ENCODE results near the gene ISG20L2.

DNA sequence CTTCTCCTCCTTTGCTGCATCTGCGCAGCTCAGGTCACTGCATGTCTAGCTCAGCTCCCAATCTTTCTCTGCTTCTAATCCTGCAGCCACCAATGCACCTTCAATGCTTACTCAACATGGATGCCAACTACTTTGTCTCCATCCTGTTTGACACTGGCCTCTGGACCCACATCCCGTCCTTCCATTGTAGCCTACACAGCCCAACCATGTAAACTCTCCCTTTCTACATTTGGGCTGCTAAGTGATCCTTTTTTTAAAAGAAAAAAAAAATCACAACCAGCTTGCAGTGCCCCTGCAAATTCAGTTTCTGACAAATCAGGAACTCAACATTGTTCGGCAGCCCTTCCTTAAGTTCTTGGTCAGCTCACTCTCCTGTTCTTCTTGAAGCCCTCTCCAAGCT lies 13.7 kb downstream of the ISG20L2 start:
- TF ChIP-seq, protein P1, sequence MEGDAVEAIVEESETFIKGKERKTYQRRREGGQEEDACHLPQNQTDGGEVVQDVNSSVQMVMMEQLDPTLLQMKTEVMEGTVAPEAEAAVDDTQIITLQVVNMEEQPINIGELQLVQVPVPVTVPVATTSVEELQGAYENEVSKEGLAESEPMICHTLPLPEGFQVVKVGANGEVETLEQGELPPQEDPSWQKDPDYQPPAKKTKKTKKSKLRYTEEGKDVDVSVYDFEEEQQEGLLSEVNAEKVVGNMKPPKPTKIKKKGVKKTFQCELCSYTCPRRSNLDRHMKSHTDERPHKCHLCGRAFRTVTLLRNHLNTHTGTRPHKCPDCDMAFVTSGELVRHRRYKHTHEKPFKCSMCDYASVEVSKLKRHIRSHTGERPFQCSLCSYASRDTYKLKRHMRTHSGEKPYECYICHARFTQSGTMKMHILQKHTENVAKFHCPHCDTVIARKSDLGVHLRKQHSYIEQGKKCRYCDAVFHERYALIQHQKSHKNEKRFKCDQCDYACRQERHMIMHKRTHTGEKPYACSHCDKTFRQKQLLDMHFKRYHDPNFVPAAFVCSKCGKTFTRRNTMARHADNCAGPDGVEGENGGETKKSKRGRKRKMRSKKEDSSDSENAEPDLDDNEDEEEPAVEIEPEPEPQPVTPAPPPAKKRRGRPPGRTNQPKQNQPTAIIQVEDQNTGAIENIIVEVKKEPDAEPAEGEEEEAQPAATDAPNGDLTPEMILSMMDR (conservative IDR thresholded peaks at IDR 0.05 in 1 of 2, IDR thresholded peaks at IDR 0.05 in 1 of 2; ENCODE audit: low read depth in 1 of 2, low read length in 2 of 2): no peak
- no peak for TF ChIP-seq EZH2 (IDR thresholded peaks at IDR 0.05; ENCODE audit: low read length, missing control alignments)

All from fibroblast of lung (primary cell).